GM12874 (cell line): ENCODE results near the gene SURF1.
A peak's percentile ranks its signal among the peaks of the same experiment; 100 is the strongest.

ENCODE experiments used
- CTCF ChIP-seq: IDR thresholded peaks from 2 replicates; pipeline ENCODE4 v1.5.1; 2011; ENCODE audit warnings: low read depth, mild to moderate bottlenecking, control low read depth, low read length, moderate library complexity; ENCODE audit not compliant: insufficient read depth

SURF1 gene

GRCh38 chr9:133344979-133345378 lies 11.3 kb downstream of the SURF1 start:
- no peak for TF ChIP-seq CTCF

GRCh38 chr9:133344071-133344470 lies 12.2 kb downstream of the SURF1 start:
- no peak for TF ChIP-seq CTCF

- TF ChIP-seq CTCF: 0 out of 2 replicates have a peak, but pooled peaks have one; percentile 32
Observed at GRCh38 chr9:133342570-133342969, 13.7 kb downstream of the SURF1 start.

GRCh38 chr9:133342069-133342406 lies 14.2 kb downstream of the SURF1 start:
- 0 out of 2 replicates have a peak, but pooled peaks have one; percentile 27 for TF ChIP-seq CTCF

GRCh38 chr9:133341369-133342068 lies 14.8 kb downstream of the SURF1 start:
- TF ChIP-seq CTCF: no peak

GRCh38 chr9:133340916-133341315 lies 15.4 kb downstream of the SURF1 start:
- no peak for TF ChIP-seq CTCF

GRCh38 chr9:133340256-133340655 lies 16.0 kb downstream of the SURF1 start:
- TF ChIP-seq CTCF: no peak

- no peak for TF ChIP-seq CTCF
Observed at GRCh38 chr9:133339641-133340040, 16.6 kb downstream of the SURF1 start.
